NCI-H2171 (cell line): ENCODE measurements around the gene IGF2R.
"Not testable (repeated sequence)": the region's sequence is repeated elsewhere in the genome, so short reads cannot be mapped to it uniquely, and the experiment has no call there.

Experiments
- DNase-seq: peaks from one replicate; lab custom pipeline; 2025; lab: John Stamatoyannopoulos, UW

Gene IGF2R

GRCh38 chr6:159952289-159953005, 16.4 kb upstream of the IGF2R start:
- DNase-seq = no peak

- no peak for DNase-seq
Measured at GRCh38 chr6:159953091-159953601, 15.7 kb upstream of the IGF2R start.

- no peak for DNase-seq
Measured at GRCh38 chr6:159955945-159956361, 12.9 kb upstream of the IGF2R start.

- no peak for DNase-seq
Measured at GRCh38 chr6:159957071-159957673, 11.7 kb upstream of the IGF2R start.

GRCh38 chr6:159959165-159959975, 9.5 kb upstream of the IGF2R start:
- no peak for DNase-seq

GRCh38 chr6:159959976-159960384, 8.9 kb upstream of the IGF2R start:
- DNase-seq = no peak

- DNase-seq = no peak
Measured at GRCh38 chr6:159960485-159960884, 8.4 kb upstream of the IGF2R start.

GRCh38 chr6:159961528-159961927, 7.4 kb upstream of the IGF2R start:
- no peak for DNase-seq

- DNase-seq = no peak
Measured at GRCh38 chr6:159963111-159963510, 5.8 kb upstream of the IGF2R start.

- DNase-seq = no peak
Measured at GRCh38 chr6:159964046-159964445, 4.8 kb upstream of the IGF2R start.

- no peak for DNase-seq
Measured at GRCh38 chr6:159966339-159966738, 2.5 kb upstream of the IGF2R start.

- DNase-seq = no peak
Measured at GRCh38 chr6:159966981-159967380, 1.9 kb upstream of the IGF2R start.

GRCh38 chr6:159967621-159968020, 1.3 kb upstream of the IGF2R start:
- not testable (repeated sequence) for DNase-seq

GRCh38 chr6:159969204-159969912, 476 bp downstream of the IGF2R start:
- no peak for DNase-seq

- DNase-seq = no peak
Measured at GRCh38 chr6:159969921-159970320, 1.0 kb downstream of the IGF2R start.

- DNase-seq = no peak
Measured at GRCh38 chr6:159970659-159971063, 1.8 kb downstream of the IGF2R start.

GRCh38 chr6:159971341-159972178, 2.7 kb downstream of the IGF2R start:
- no peak for DNase-seq

GRCh38 chr6:159972506-159973268, 3.8 kb downstream of the IGF2R start:
- DNase-seq = no peak

- no peak for DNase-seq
Measured at GRCh38 chr6:159973406-159973805, 4.5 kb downstream of the IGF2R start.

GRCh38 chr6:159973951-159974350, 5.1 kb downstream of the IGF2R start:
- peak; percentile 27 for DNase-seq
